Mononuclear cell (primary cell): Measurements from ENCODE around the gene TEF. TPM values are rescaled to one million over a fixed set of nuclear protein-coding genes. Genes with fewer than 3 reads are reported as not detected.

Experiments
- H3K27me3 ChIP-seq: 2 replicates; pipeline ENCODE4 v1.6.0; 2011; ENCODE audit warnings: low read length, control low read depth; ENCODE audit not compliant: insufficient read depth
- H3K4me1 ChIP-seq: 2 replicates; pipeline ENCODE4 v1.5.1; 2011; ENCODE audit warnings: mild to moderate bottlenecking, low read length, control low read depth; ENCODE audit not compliant: insufficient read depth
- H3K4me3 ChIP-seq: 2 replicates; pipeline ENCODE4 v1.5.1; 2011; ENCODE audit warnings: mild to moderate bottlenecking, low read length, moderate library complexity
- H3K9me3 ChIP-seq: 2 replicates; pipeline ENCODE4 v1.5.1; 2011; ENCODE audit warnings: low read depth, mild to moderate bottlenecking, control low read depth, low read length
- total RNA-seq: library from RNA; depleted of rRNA; stranded (reverse); fragments of >200 nt; gene quantifications from one replicate; pipeline ENCODE4 v1.2.3, GENCODE V29; 2012

Gene TEF
- total RNA-seq, 1 donor, result 3.5 TPM

DNA sequence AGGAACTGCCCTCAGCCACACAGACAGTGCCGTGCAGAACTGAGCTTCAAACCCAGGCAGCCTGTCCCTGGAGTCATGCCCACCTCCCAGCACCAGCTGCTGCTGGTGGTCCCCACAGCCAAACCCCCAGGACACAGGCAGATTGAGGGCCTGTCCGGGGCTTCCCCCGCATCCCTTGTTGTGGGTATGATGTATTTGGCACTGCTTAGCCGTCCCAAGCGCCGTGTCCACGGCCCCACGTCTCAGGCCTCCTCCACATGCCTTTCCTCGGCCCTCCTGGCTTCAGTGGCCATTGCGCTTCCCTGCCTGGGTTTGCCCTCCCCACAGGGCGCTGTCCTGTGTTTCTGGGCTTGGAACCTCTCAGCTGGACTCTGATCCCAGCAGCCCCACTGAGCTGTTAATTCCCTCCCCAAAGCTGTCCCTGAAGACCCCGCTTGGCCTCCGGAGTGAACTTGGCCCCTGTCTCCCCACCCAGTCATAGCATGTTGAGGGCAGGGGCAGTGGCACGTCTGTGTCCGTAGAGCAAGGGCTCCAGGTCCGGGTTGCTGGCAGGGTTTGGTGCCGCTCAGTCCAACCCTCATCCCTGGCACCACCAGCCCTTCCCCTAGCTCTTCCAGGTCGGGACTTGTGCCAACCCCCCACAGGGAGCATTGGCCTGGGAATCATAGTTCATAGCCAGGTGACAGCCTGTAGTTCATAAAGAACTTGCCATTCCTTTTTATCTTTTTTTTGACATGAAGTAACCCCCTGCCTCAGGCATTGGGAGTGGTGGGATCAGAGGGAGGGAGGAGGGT, 34.5 kb upstream of the TEF start:
- H3K4me3 ChIP-seq, result no peak overlapping the region
- no peaks in the 10 kb centered on the region for H3K27me3 ChIP-seq
- no peaks in the 10 kb centered on the region for H3K4me1 ChIP-seq
- no peaks in the 10 kb centered on the region for H3K9me3 ChIP-seq

- H3K27me3 ChIP-seq, result no peaks in the 10 kb centered on the region
- H3K4me3 ChIP-seq, result no peak overlapping the region
- H3K9me3 ChIP-seq, result no peaks in the 10 kb centered on the region
- H3K4me1 ChIP-seq, result no peaks in the 10 kb centered on the region
Observed at GRCh38 chr22:41348964-41349484, 32.7 kb upstream of the TEF start.

- Histone ChIP-seq H3K4me1 (no peaks in the 10 kb centered on the region), H3K27me3 (no peaks in the 10 kb centered on the region), H3K9me3 (no peaks in the 10 kb centered on the region), H3K4me3 (no peak overlapping the region)
Observed at GRCh38 chr22:41350087-41350486, 31.7 kb upstream of the TEF start.

- no peaks in the 10 kb centered on the region for H3K9me3 ChIP-seq
- no peaks in the 10 kb centered on the region for H3K27me3 ChIP-seq
- no peaks in the 10 kb centered on the region for H3K4me1 ChIP-seq
- H3K4me3 ChIP-seq, result no peak overlapping the region
Observed at GRCh38 chr22:41351011-41351410, 30.7 kb upstream of the TEF start.

DNA sequence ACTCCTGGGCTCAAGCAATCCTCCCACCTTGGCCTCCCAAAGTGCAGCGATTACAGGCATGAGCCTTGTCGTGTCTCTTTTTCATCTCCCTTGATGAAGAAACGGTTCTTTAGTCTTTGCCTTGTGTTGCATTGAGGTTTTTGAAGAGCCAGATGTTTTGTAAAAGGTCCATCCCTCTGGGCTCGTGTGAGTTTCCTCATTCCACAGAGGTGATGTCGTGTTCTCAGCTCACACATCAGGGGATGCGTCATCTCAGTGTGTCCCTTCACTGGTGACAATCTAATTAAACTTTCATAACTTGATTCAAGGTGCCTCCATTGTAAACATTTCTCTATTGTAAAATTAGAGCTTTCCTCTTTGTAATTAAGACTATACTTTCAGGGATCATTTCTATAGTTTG, 29.7 kb upstream of the TEF start:
- no peaks in the 10 kb centered on the region for H3K9me3 ChIP-seq
- no peaks in the 10 kb centered on the region for H3K4me1 ChIP-seq
- no peaks in the 10 kb centered on the region for H3K27me3 ChIP-seq
- no peak overlapping the region for H3K4me3 ChIP-seq

GRCh38 chr22:41353862-41354575, 27.7 kb upstream of the TEF start:
- no peak overlapping the region for H3K4me3 ChIP-seq

GRCh38 chr22:41354979-41355378, 26.8 kb upstream of the TEF start:
- Histone ChIP-seq H3K9me3 (no peaks in the 10 kb centered on the region), H3K4me1 (no peaks in the 10 kb centered on the region), H3K4me3 (no peak overlapping the region), H3K27me3 (no peaks in the 10 kb centered on the region)

More at GRCh38 chr22:41353862-41354575, 27.7 kb upstream of the TEF start:
- Histone ChIP-seq H3K9me3 (no peaks in the 10 kb centered on the region), H3K27me3 (no peaks in the 10 kb centered on the region), H3K4me1 (no peaks in the 10 kb centered on the region)

DNA sequence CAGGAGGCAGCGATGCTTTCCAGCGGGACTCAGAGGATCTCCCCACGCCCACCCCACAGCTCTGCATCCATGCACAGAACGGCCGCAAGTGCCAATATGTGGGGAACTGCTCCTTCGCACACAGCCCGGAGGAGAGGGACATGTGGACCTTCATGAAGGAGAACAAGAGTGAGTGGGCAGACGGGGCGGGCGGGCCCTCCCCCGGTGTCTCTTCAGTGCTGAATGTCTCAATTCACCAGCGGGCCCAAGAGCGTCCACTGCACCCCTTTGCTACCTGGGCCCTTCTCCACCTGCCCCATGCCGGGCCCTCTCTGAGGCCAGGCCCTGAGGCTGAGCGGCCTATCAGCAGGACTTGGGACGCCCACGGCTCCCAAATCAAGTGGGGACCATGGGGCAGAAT, 25.8 kb upstream of the TEF start:
- H3K4me3 ChIP-seq, result no peak overlapping the region
- H3K4me1 ChIP-seq, result no peaks in the 10 kb centered on the region
- no peaks in the 10 kb centered on the region for H3K9me3 ChIP-seq
- no peaks in the 10 kb centered on the region for H3K27me3 ChIP-seq

- Histone ChIP-seq H3K9me3 (no peaks in the 10 kb centered on the region), H3K4me1 (no peaks in the 10 kb centered on the region), H3K27me3 (no peaks in the 10 kb centered on the region), H3K4me3 (no peak overlapping the region)
Observed at GRCh38 chr22:41356430-41357028, 25.2 kb upstream of the TEF start.

DNA sequence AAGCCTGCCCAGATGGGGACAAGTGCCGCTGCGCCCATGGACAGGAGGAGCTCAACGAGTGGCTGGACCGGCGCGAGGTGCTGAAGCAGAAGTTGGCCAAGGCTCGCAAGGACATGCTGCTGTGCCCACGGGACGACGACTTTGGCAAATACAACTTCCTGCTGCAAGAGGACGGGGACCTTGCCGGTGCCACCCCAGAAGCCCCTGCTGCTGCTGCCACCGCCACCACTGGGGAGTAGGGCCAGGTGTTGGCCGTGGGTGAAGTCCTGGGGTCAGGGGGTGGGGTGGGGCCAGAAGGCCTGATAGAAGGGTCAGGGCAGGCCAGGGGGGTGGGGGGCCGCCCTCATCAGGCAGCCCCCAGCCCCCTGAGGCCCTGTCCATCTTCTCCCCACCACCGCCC, 24.6 kb upstream of the TEF start:
- no peaks in the 10 kb centered on the region for H3K9me3 ChIP-seq
- no peak overlapping the region for H3K4me3 ChIP-seq
- no peaks in the 10 kb centered on the region for H3K4me1 ChIP-seq
- H3K27me3 ChIP-seq, result no peaks in the 10 kb centered on the region

GRCh38 chr22:41358927-41359326, 22.8 kb upstream of the TEF start:
- H3K4me3 ChIP-seq, result no peak overlapping the region
- H3K4me1 ChIP-seq, result no peaks in the 10 kb centered on the region
- H3K9me3 ChIP-seq, result no peaks in the 10 kb centered on the region
- H3K27me3 ChIP-seq, result no peaks in the 10 kb centered on the region

GRCh38 chr22:41359376-41359775, 22.4 kb upstream of the TEF start:
- H3K4me3 ChIP-seq, result no peak overlapping the region
- H3K9me3 ChIP-seq, result no peaks in the 10 kb centered on the region
- H3K4me1 ChIP-seq, result no peaks in the 10 kb centered on the region
- no peaks in the 10 kb centered on the region for H3K27me3 ChIP-seq

DNA sequence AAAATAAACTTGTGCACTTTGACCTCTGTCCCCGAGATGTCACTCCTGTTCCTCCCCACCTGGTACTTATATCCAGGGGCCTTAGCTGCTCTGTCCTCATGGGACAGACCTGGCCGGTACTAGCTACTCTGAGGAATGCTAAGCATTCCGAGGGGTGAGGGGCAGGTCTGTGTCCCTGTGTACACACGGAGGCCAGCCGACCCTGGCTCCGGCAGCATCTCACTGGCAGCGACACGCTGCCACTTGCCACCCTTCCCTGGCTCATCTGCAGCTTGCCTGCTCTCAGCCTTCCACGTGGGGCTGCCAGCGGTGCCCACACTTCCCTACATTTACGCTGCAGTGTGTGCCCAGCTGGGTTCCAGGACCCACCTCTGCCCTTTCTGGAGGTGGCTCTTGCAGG, 21.6 kb upstream of the TEF start:
- Histone ChIP-seq H3K4me1 (no peaks in the 10 kb centered on the region), H3K27me3 (no peaks in the 10 kb centered on the region), H3K9me3 (no peaks in the 10 kb centered on the region), H3K4me3 (no peak overlapping the region)

DNA sequence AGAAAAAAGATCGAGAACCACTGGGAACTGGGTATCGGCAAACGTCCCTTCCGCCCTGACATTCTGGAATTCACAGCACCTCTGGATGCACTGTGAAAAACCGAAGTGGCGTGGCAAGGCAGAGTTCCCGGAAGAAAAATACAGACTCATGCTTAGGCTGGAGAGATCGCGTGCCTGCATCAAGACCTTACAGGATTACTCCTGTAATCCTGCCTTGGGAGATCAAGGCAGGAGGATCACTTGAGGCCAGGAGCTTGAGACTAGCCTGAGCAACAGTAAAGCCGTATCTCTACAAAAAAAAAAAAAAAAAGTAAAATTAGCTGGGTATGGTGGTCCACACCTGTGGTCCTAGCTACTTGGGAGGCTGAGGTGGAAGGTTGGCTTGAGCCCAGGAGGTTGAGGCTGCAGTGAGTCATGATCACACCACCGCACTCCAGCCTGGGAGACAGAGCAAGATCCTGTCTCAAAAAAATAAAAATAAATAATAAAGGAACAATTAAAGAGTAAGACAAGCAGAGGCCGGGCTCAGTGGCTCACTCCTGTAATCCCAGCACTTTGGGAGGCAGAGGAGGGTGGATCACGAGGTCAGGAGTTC, 19.9 kb upstream of the TEF start:
- no peaks in the 10 kb centered on the region for H3K27me3 ChIP-seq
- no peaks in the 10 kb centered on the region for H3K9me3 ChIP-seq
- no peak overlapping the region for H3K4me3 ChIP-seq
- H3K4me1 ChIP-seq, result peaks cover 4% of the 10 kb centered on the region

DNA sequence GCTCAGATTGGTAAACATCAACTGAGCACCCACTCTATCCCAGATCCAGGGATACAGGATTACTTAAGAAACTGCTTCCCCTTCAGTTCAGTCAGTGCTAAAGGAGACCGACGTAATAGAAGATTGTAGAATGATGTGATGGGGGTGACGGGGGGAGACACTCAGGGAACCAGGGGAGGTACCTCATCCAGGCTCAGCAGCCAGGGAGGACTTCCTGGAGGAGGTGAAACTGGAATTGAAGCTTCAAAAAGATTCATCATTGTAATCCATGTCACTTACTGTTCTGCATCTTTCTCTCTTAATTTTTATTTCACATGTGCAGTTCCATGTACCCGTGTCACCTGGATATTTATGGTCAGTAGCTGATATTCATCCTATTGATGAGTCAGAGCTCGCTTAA, 19.1 kb upstream of the TEF start:
- Histone ChIP-seq H3K4me1 (peaks cover 12% of the 10 kb centered on the region), H3K9me3 (no peaks in the 10 kb centered on the region), H3K27me3 (no peaks in the 10 kb centered on the region), H3K4me3 (no peak overlapping the region)
